NCI-H460 (cell line): ENCODE measurements around the gene MRC2. TPM values are rescaled to one million over a fixed set of nuclear protein-coding genes. Genes with fewer than 3 reads are reported as not detected.

Experiments
- DNase-seq: peaks from one replicate; pipeline ENCODE4 v3.0.0-alpha.2; 2016; ENCODE audit warnings: low read depth; ENCODE audit errors: extremely low read depth
- total RNA-seq: library from RNA; depleted of rRNA; stranded (reverse); fragments of >200 nt; shearing (Covaris generic); gene quantifications from 2 replicates; pipeline ENCODE4 v1.2.3, GENCODE V29; 2014

MRC2 gene
- total RNA-seq, 1 experiment from 2014 or later = 5.9 TPM

- DNase-seq = no peak
Measured at GRCh38 chr17:62713086-62713881, 85.8 kb downstream of the MRC2 start.

- no peak for DNase-seq
Measured at GRCh38 chr17:62714016-62714777, 86.7 kb downstream of the MRC2 start.

GRCh38 chr17:62715882-62716390 lies 88.5 kb downstream of the MRC2 start:
- no peak for DNase-seq

GRCh38 chr17:62716834-62717588 lies 89.5 kb downstream of the MRC2 start:
- no peak for DNase-seq

- DNase-seq = no peak
Measured at GRCh38 chr17:62717589-62717855, 90.1 kb downstream of the MRC2 start.

- DNase-seq = no peak
Measured at GRCh38 chr17:62717889-62718288, 90.4 kb downstream of the MRC2 start.

- DNase-seq = no peak
Measured at GRCh38 chr17:62718429-62718828, 91.0 kb downstream of the MRC2 start.

- no peak for DNase-seq
Measured at GRCh38 chr17:62719586-62719985, 92.1 kb downstream of the MRC2 start.

GRCh38 chr17:62720126-62720850 lies 92.8 kb downstream of the MRC2 start:
- peak; percentile 14 for DNase-seq

GRCh38 chr17:62722625-62723024 lies 95.2 kb downstream of the MRC2 start:
- DNase-seq = no peak

- no peak for DNase-seq
Measured at GRCh38 chr17:62723842-62724241, 96.4 kb downstream of the MRC2 start.

- no peak for DNase-seq
Measured at GRCh38 chr17:62724398-62725146, 97.1 kb downstream of the MRC2 start.

- DNase-seq = no peak
Measured at GRCh38 chr17:62725791-62726249, 98.3 kb downstream of the MRC2 start.

GRCh38 chr17:62727916-62728672 lies 100.6 kb downstream of the MRC2 start:
- DNase-seq = no peak

GRCh38 chr17:62732125-62732524 lies 104.7 kb downstream of the MRC2 start:
- DNase-seq = no peak

GRCh38 chr17:62735044-62735651 lies 107.7 kb downstream of the MRC2 start:
- no peak for DNase-seq

- no peak for DNase-seq
Measured at GRCh38 chr17:62737513-62737912, 110.0 kb downstream of the MRC2 start.

GRCh38 chr17:62738281-62738680 lies 110.8 kb downstream of the MRC2 start:
- no peak for DNase-seq
